ENCODE measurements around the gene MAP4K1.
"Not testable (repeated sequence)": the region's sequence is repeated elsewhere in the genome, so short reads cannot be mapped to it uniquely, and the experiment has no call there.

MAP4K1 gene

GRCh38 chr19:38571682-38572081 lies 46.1 kb downstream of the MAP4K1 start:
- DNase-seq (ENCODE audit: low spot score): no peak

GRCh38 chr19:38569368-38569983 lies 48.3 kb downstream of the MAP4K1 start:
- no peak for DNase-seq (ENCODE audit: low spot score)

- DNase-seq (ENCODE audit: low spot score): no peak
These were observed 52.1 kb downstream of the MAP4K1 start for GRCh38 chr19:38565691-38566105.

GRCh38 chr19:38564981-38565690 lies 52.6 kb downstream of the MAP4K1 start:
- DNase-seq (ENCODE audit: low spot score): no peak

- DNase-seq (ENCODE audit: low spot score): no peak
These were observed 54.3 kb downstream of the MAP4K1 start for GRCh38 chr19:38563475-38563874.

GRCh38 chr19:38562096-38562495 lies 55.7 kb downstream of the MAP4K1 start:
- no peak for DNase-seq (ENCODE audit: low spot score)

- no peak for DNase-seq (ENCODE audit: low spot score)
These were observed 56.1 kb downstream of the MAP4K1 start for GRCh38 chr19:38561658-38562057.

- no peak for DNase-seq (ENCODE audit: low spot score)
These were observed 56.6 kb downstream of the MAP4K1 start for GRCh38 chr19:38561053-38561606.

GRCh38 chr19:38559428-38560401 lies 58.0 kb downstream of the MAP4K1 start:
- no peak for DNase-seq (ENCODE audit: low spot score)

GRCh38 chr19:38558933-38559332 lies 58.8 kb downstream of the MAP4K1 start:
- not testable (repeated sequence) for DNase-seq (ENCODE audit: low spot score)

- DNase-seq (ENCODE audit: low spot score): no peak
These were observed 60.5 kb downstream of the MAP4K1 start for GRCh38 chr19:38557205-38557799.

GRCh38 chr19:38556521-38557174 lies 61.1 kb downstream of the MAP4K1 start:
- DNase-seq (ENCODE audit: low spot score): no peak

- no peak for DNase-seq (ENCODE audit: low spot score)
These were observed 62.6 kb downstream of the MAP4K1 start for GRCh38 chr19:38555200-38555599.

GRCh38 chr19:38554676-38555141 lies 63.0 kb downstream of the MAP4K1 start:
- no peak for DNase-seq (ENCODE audit: low spot score)

- not testable (repeated sequence) for DNase-seq (ENCODE audit: low spot score)
These were observed 64.5 kb downstream of the MAP4K1 start for GRCh38 chr19:38553239-38553638.

GRCh38 chr19:38551450-38551813 lies 66.3 kb downstream of the MAP4K1 start:
- DNase-seq (ENCODE audit: low spot score): no peak

- DNase-seq (ENCODE audit: low spot score): no peak
These were observed 67.4 kb downstream of the MAP4K1 start for GRCh38 chr19:38550376-38550775.

GRCh38 chr19:38549942-38550341 lies 67.8 kb downstream of the MAP4K1 start:
- no peak for DNase-seq (ENCODE audit: low spot score)

- DNase-seq (ENCODE audit: low spot score): no peak
These were observed 68.7 kb downstream of the MAP4K1 start for GRCh38 chr19:38549061-38549460.

- DNase-seq (ENCODE audit: low spot score): no peak
These were observed 70.3 kb downstream of the MAP4K1 start for GRCh38 chr19:38547421-38547820.

GRCh38 chr19:38545596-38545995 lies 72.2 kb downstream of the MAP4K1 start:
- no peak for DNase-seq (ENCODE audit: low spot score)
